ENCODE results near the gene LAMA1.
A peak's percentile ranks its signal among the peaks of the same experiment; 100 is the strongest.
"Not testable (repeated sequence)": the region's sequence is repeated elsewhere in the genome, so short reads cannot be mapped to it uniquely, and the experiment has no call there.

The LAMA1 gene

GRCh38 chr18:7117390-7118355, at the start of gene LAMA1:
TSS of gene LAMA1 (minus strand) at chr18:7117797. CDS start at chr18:7117720, 77 bp downstream.
- peaks cover 7% of the 10 kb centered on the region for H3K4me1 ChIP-seq (ENCODE audit: control insufficient read depth, insufficient read depth, low read length)
- H3K27me3 ChIP-seq (ENCODE audit: control insufficient read depth, insufficient read depth, low read length) = no peaks in the 10 kb centered on the region
- no peak within 1 kb of the TSS for H3K9ac ChIP-seq (ENCODE audit: low read length)
- no peaks in the 10 kb centered on the region for H3K36me3 ChIP-seq (ENCODE audit: control insufficient read depth, insufficient read depth, low read length)
- H3K4me3 ChIP-seq (ENCODE audit: low read length) = peak within 1 kb of the TSS; percentile 38
- no peak within 1 kb of the TSS for H3K27ac ChIP-seq (ENCODE audit: low read depth, low read length)

GRCh38 chr18:7165846-7166393, 48.3 kb upstream of the LAMA1 start:
- Histone ChIP-seq H3K4me1 (ENCODE audit: control insufficient read depth, insufficient read depth, low read length) (no peaks in the 10 kb centered on the region), H3K4me3 (ENCODE audit: low read length) (no peak overlapping the region), H3K27ac (ENCODE audit: low read depth, low read length) (no peak overlapping the region), H3K36me3 (ENCODE audit: control insufficient read depth, insufficient read depth, low read length) (no peaks in the 10 kb centered on the region), H3K27me3 (ENCODE audit: control insufficient read depth, insufficient read depth, low read length) (no peaks in the 10 kb centered on the region), H3K9ac (ENCODE audit: low read length) (no peak overlapping the region)

- Histone ChIP-seq H3K4me3 (ENCODE audit: low read length) (no peak overlapping the region), H3K27me3 (ENCODE audit: control insufficient read depth, insufficient read depth, low read length) (no peaks in the 10 kb centered on the region), H3K36me3 (ENCODE audit: control insufficient read depth, insufficient read depth, low read length) (no peaks in the 10 kb centered on the region), H3K9ac (ENCODE audit: low read length) (no peak overlapping the region), H3K27ac (ENCODE audit: low read depth, low read length) (no peak overlapping the region), H3K4me1 (ENCODE audit: control insufficient read depth, insufficient read depth, low read length) (no peaks in the 10 kb centered on the region)
Measured at GRCh38 chr18:7164323-7165004, 46.9 kb upstream of the LAMA1 start.

- no peaks in the 10 kb centered on the region for H3K27me3 ChIP-seq (ENCODE audit: control insufficient read depth, insufficient read depth, low read length)
- H3K4me3 ChIP-seq (ENCODE audit: low read length) = no peak overlapping the region
- no peaks in the 10 kb centered on the region for H3K4me1 ChIP-seq (ENCODE audit: control insufficient read depth, insufficient read depth, low read length)
- H3K36me3 ChIP-seq (ENCODE audit: control insufficient read depth, insufficient read depth, low read length) = no peaks in the 10 kb centered on the region
- H3K9ac ChIP-seq (ENCODE audit: low read length) = no peak overlapping the region
- H3K27ac ChIP-seq (ENCODE audit: low read depth, low read length) = no peak overlapping the region
Measured at GRCh38 chr18:7158216-7158615, 40.6 kb upstream of the LAMA1 start.

- no peaks in the 10 kb centered on the region for H3K27me3 ChIP-seq (ENCODE audit: control insufficient read depth, insufficient read depth, low read length)
- no peak overlapping the region for H3K9ac ChIP-seq (ENCODE audit: low read length)
- no peaks in the 10 kb centered on the region for H3K4me1 ChIP-seq (ENCODE audit: control insufficient read depth, insufficient read depth, low read length)
- H3K27ac ChIP-seq (ENCODE audit: low read depth, low read length) = no peak overlapping the region
- no peak overlapping the region for H3K4me3 ChIP-seq (ENCODE audit: low read length)
- no peaks in the 10 kb centered on the region for H3K36me3 ChIP-seq (ENCODE audit: control insufficient read depth, insufficient read depth, low read length)
Measured at GRCh38 chr18:7157760-7158159, 40.2 kb upstream of the LAMA1 start.

GRCh38 chr18:7155887-7156286, 38.3 kb upstream of the LAMA1 start:
- no peaks in the 10 kb centered on the region for H3K4me1 ChIP-seq (ENCODE audit: control insufficient read depth, insufficient read depth, low read length)
- no peak overlapping the region for H3K9ac ChIP-seq (ENCODE audit: low read length)
- no peak overlapping the region for H3K27ac ChIP-seq (ENCODE audit: low read depth, low read length)
- no peak overlapping the region for H3K4me3 ChIP-seq (ENCODE audit: low read length)
- no peaks in the 10 kb centered on the region for H3K27me3 ChIP-seq (ENCODE audit: control insufficient read depth, insufficient read depth, low read length)
- no peaks in the 10 kb centered on the region for H3K36me3 ChIP-seq (ENCODE audit: control insufficient read depth, insufficient read depth, low read length)

GRCh38 chr18:7155092-7155491, 37.5 kb upstream of the LAMA1 start:
- Histone ChIP-seq H3K27me3 (ENCODE audit: control insufficient read depth, insufficient read depth, low read length) (no peaks in the 10 kb centered on the region), H3K27ac (ENCODE audit: low read depth, low read length) (no peak overlapping the region), H3K4me3 (ENCODE audit: low read length) (no peak overlapping the region), H3K4me1 (ENCODE audit: control insufficient read depth, insufficient read depth, low read length) (no peaks in the 10 kb centered on the region), H3K9ac (ENCODE audit: low read length) (no peak overlapping the region), H3K36me3 (ENCODE audit: control insufficient read depth, insufficient read depth, low read length) (no peaks in the 10 kb centered on the region)

- no peaks in the 10 kb centered on the region for H3K27me3 ChIP-seq (ENCODE audit: control insufficient read depth, insufficient read depth, low read length)
Measured at GRCh38 chr18:7152440-7152839, 34.8 kb upstream of the LAMA1 start.

GRCh38 chr18:7147399-7147798, 29.8 kb upstream of the LAMA1 start:
- Histone ChIP-seq H3K4me3 (ENCODE audit: low read length) (no peak overlapping the region), H3K27ac (ENCODE audit: low read depth, low read length) (no peak overlapping the region), H3K27me3 (ENCODE audit: control insufficient read depth, insufficient read depth, low read length) (no peaks in the 10 kb centered on the region), H3K36me3 (ENCODE audit: control insufficient read depth, insufficient read depth, low read length) (no peaks in the 10 kb centered on the region), H3K4me1 (ENCODE audit: control insufficient read depth, insufficient read depth, low read length) (no peaks in the 10 kb centered on the region), H3K9ac (ENCODE audit: low read length) (no peak overlapping the region)

More at GRCh38 chr18:7152440-7152839, 34.8 kb upstream of the LAMA1 start:
- no peaks in the 10 kb centered on the region for H3K4me1 ChIP-seq (ENCODE audit: control insufficient read depth, insufficient read depth, low read length)
- H3K27ac ChIP-seq (ENCODE audit: low read depth, low read length) = no peak overlapping the region
- H3K36me3 ChIP-seq (ENCODE audit: control insufficient read depth, insufficient read depth, low read length) = no peaks in the 10 kb centered on the region
- no peak overlapping the region for H3K9ac ChIP-seq (ENCODE audit: low read length)
- no peak overlapping the region for H3K4me3 ChIP-seq (ENCODE audit: low read length)

GRCh38 chr18:7146067-7146466, 28.5 kb upstream of the LAMA1 start:
- no peaks in the 10 kb centered on the region for H3K36me3 ChIP-seq (ENCODE audit: control insufficient read depth, insufficient read depth, low read length)
- H3K4me3 ChIP-seq (ENCODE audit: low read length) = no peak overlapping the region
- H3K27ac ChIP-seq (ENCODE audit: low read depth, low read length) = no peak overlapping the region
- H3K4me1 ChIP-seq (ENCODE audit: control insufficient read depth, insufficient read depth, low read length) = no peaks in the 10 kb centered on the region
- H3K9ac ChIP-seq (ENCODE audit: low read length) = no peak overlapping the region
- no peaks in the 10 kb centered on the region for H3K27me3 ChIP-seq (ENCODE audit: control insufficient read depth, insufficient read depth, low read length)

GRCh38 chr18:7144921-7145320, 27.3 kb upstream of the LAMA1 start:
- H3K27me3 ChIP-seq (ENCODE audit: control insufficient read depth, insufficient read depth, low read length); H3K9ac ChIP-seq (ENCODE audit: low read length); H3K4me1 ChIP-seq (ENCODE audit: control insufficient read depth, insufficient read depth, low read length); H3K4me3 ChIP-seq (ENCODE audit: low read length); H3K36me3 ChIP-seq (ENCODE audit: control insufficient read depth, insufficient read depth, low read length); H3K27ac ChIP-seq (ENCODE audit: low read depth, low read length): not testable (repeated sequence)

GRCh38 chr18:7141287-7141686, 23.7 kb upstream of the LAMA1 start:
- Histone ChIP-seq H3K27me3 (ENCODE audit: control insufficient read depth, insufficient read depth, low read length) (no peaks in the 10 kb centered on the region), H3K4me1 (ENCODE audit: control insufficient read depth, insufficient read depth, low read length) (no peaks in the 10 kb centered on the region), H3K9ac (ENCODE audit: low read length) (no peak overlapping the region), H3K27ac (ENCODE audit: low read depth, low read length) (no peak overlapping the region), H3K4me3 (ENCODE audit: low read length) (no peak overlapping the region), H3K36me3 (ENCODE audit: control insufficient read depth, insufficient read depth, low read length) (no peaks in the 10 kb centered on the region)

All from rectal smooth muscle tissue (tissue), 1 donor.